H1 (cell line): Measurements from ENCODE around the gene CASS4. TPM values are rescaled to one million over a fixed set of nuclear protein-coding genes. Genes with fewer than 3 reads are reported as not detected.

Experiments
- CTCF ChIA-PET: fragments of 300-600 bp; sonication (Branson Sonifier 250); formaldehyde crosslinking; loops from one replicate; lab custom pipeline; 2021; ENCODE audit not compliant: partially characterized antibody; lab: Charles Lee
- POLR2A ChIA-PET: fragments of 300-600 bp; sonication (Branson Sonifier 250); formaldehyde crosslinking; loops from one replicate; lab custom pipeline; 2021; ENCODE audit warnings: inconsistent platforms; ENCODE audit not compliant: partially characterized antibody; lab: Charles Lee
- DNase-seq, 2 experiments: peaks; one replicate each; pipeline versions ENCODE4 v3.0.0 to v3.0.0-alpha.2; 2010 to 2022; ENCODE audit warnings: low spot score in 2 of 2, low read depth in 1 of 2, mixed read lengths in 1 of 2
- FAIRE-seq: peaks from 2 replicates; lab custom pipeline; 2011; peaks lifted over from hg19 to GRCh38; lab: Jason Lieb, UNC
- H2AFZ ChIP-seq: 2 replicates; pipeline ENCODE4 v1.8.1; 2012; ENCODE audit warnings: low read length, inconsistent platforms
- H2AK5ac ChIP-seq: 2 replicates; pipeline ENCODE4 v1.6.1; 2013; ENCODE audit warnings: low read depth, low read length
- H2BK120ac ChIP-seq: replicated peaks from 2 replicates; pipeline ENCODE3; 2013; ENCODE audit warnings: low read depth, low read length, inconsistent platforms
- H2BK12ac ChIP-seq: 2 replicates; pipeline ENCODE4 v1.6.1; 2013; ENCODE audit warnings: low read depth, low read length
- H2BK15ac ChIP-seq: 2 replicates; pipeline ENCODE4 v1.6.1; 2013; ENCODE audit warnings: low read length
- H2BK20ac ChIP-seq: 2 replicates; pipeline ENCODE4 v1.6.1; 2013; ENCODE audit warnings: low read length
- H2BK5ac ChIP-seq: 2 replicates; pipeline ENCODE4 v1.6.1; 2013; ENCODE audit warnings: low read depth, low read length
- H3K14ac ChIP-seq: 2 replicates; pipeline ENCODE4 v1.6.1; 2013; ENCODE audit warnings: inconsistent platforms; ENCODE audit not compliant: insufficient read length
- H3K18ac ChIP-seq: 2 replicates; pipeline ENCODE4 v1.6.1; 2013; ENCODE audit warnings: low read length; ENCODE audit errors: extremely low read depth
- H3K23ac ChIP-seq: 2 replicates; pipeline ENCODE4 v1.6.1; 2013; ENCODE audit warnings: inconsistent platforms; ENCODE audit not compliant: insufficient read length
- H3K23me2 ChIP-seq: 2 replicates; pipeline ENCODE4 v1.6.1; 2013; ENCODE audit warnings: low read depth, low read length
- H3K27ac ChIP-seq: 2 replicates; pipeline ENCODE4 v1.6.1; 2011; ENCODE audit warnings: low read depth, low read length, inconsistent platforms
- H3K27me3 ChIP-seq, 4 experiments: replicated peaks in 1 of 4; 1 replicate in 1 of 4; 2 replicates in 3 of 4; pipeline versions ENCODE4 v1.6.1 to v1.8.1; 2011 to 2013; ENCODE audit warnings: low read length in 3 of 4, mild to moderate bottlenecking in 3 of 4, inconsistent platforms in 2 of 4, mixed read lengths in 2 of 4, moderate library complexity in 1 of 4; ENCODE audit not compliant: control insufficient read depth in 3 of 4, insufficient read depth in 3 of 4; ENCODE audit errors: extremely low read depth in 1 of 4
- H3K36me3 ChIP-seq, 4 experiments: 2 replicates each; pipeline versions ENCODE4 v1.6.1 to v1.8.1; 2011 to 2013; ENCODE audit warnings: mild to moderate bottlenecking in 4 of 4, low read length in 3 of 4, moderate library complexity in 2 of 4, control low read depth in 1 of 4, inconsistent platforms in 1 of 4; ENCODE audit not compliant: insufficient read depth in 4 of 4, control insufficient read depth in 2 of 4
- H3K4ac ChIP-seq: replicated peaks from 2 replicates; pipeline ENCODE3; 2013; ENCODE audit warnings: low read length, low read depth, mixed read lengths, inconsistent platforms; ENCODE audit not compliant: insufficient read length
- H3K4me1 ChIP-seq, 4 experiments: replicated peaks in 1 of 4; 1 replicate in 1 of 4; 2 replicates in 3 of 4; pipeline versions ENCODE4 v1.6.1 to v1.8.1; 2011 to 2013; ENCODE audit warnings: low read length in 3 of 4, inconsistent platforms in 2 of 4, mixed read lengths in 1 of 4; ENCODE audit not compliant: insufficient read depth in 4 of 4, control insufficient read depth in 3 of 4
- H3K4me2 ChIP-seq, 2 experiments: 2 replicates each; pipeline versions ENCODE4 v1.6.1 to v1.8.1; 2011 to 2013; ENCODE audit warnings: low read depth in 2 of 2, low read length in 2 of 2, control low read depth in 1 of 2, inconsistent platforms in 1 of 2, mild to moderate bottlenecking in 1 of 2; ENCODE audit not compliant: insufficient read depth in 1 of 2
- H3K4me3 ChIP-seq, 4 experiments: fragments of 200-600, 300-600 bp in 1 of 4; sonication (generic), shearing (Covaris generic), sonication (Bioruptor Twin) in 1 of 4; 2 replicates each; pipeline versions ENCODE4 v1.5.1 to v1.8.1; 2011 to 2016; ENCODE audit warnings: low read length in 4 of 4, low read depth in 3 of 4, control low read depth in 2 of 4, inconsistent platforms in 2 of 4, mild to moderate bottlenecking in 2 of 4, mixed read lengths in 1 of 4, moderate library complexity in 1 of 4; ENCODE audit not compliant: insufficient read depth in 2 of 4; ENCODE audit errors: extremely low read depth in 1 of 4
- H3K56ac ChIP-seq: replicated peaks from 2 replicates; pipeline ENCODE3; 2013; ENCODE audit warnings: low read depth, mild to moderate bottlenecking, mixed read lengths, low read length, inconsistent platforms; ENCODE audit not compliant: insufficient read length
- H3K79me1 ChIP-seq: 2 replicates; pipeline ENCODE4 v1.6.1; 2013; ENCODE audit warnings: low read depth, low read length, control low read depth
- H3K79me2 ChIP-seq, 2 experiments: 2 replicates each; pipeline versions ENCODE4 v1.6.1 to v1.8.1; 2012 to 2013; ENCODE audit warnings: low read length in 2 of 2, mild to moderate bottlenecking in 2 of 2, inconsistent platforms in 1 of 2; ENCODE audit not compliant: insufficient read depth in 2 of 2, control insufficient read depth in 1 of 2
- H3K9ac ChIP-seq, 4 experiments: replicated peaks in 1 of 4; 1 replicate in 1 of 4; 2 replicates in 3 of 4; pipeline versions ENCODE4 v1.6.1 to v1.8.1; 2011 to 2013; ENCODE audit warnings: low read depth in 3 of 4, low read length in 3 of 4, control low read depth in 2 of 4, mild to moderate bottlenecking in 2 of 4, moderate library complexity in 2 of 4, inconsistent platforms in 1 of 4; ENCODE audit errors: extremely low read depth in 1 of 4
- H3K9me3 ChIP-seq, 2 experiments: 2 replicates each; pipeline versions ENCODE4 v1.6.1 to v1.8.1; 2012 to 2013; ENCODE audit warnings: mild to moderate bottlenecking in 2 of 2, moderate library complexity in 2 of 2, control low read depth in 1 of 2, inconsistent platforms in 1 of 2, low read depth in 1 of 2, low read length in 1 of 2, mixed read lengths in 1 of 2; ENCODE audit not compliant: insufficient read depth in 2 of 2
- H4K20me1 ChIP-seq, 2 experiments: replicated peaks in 1 of 2; 2 replicates each; pipeline versions ENCODE3 to v1.8.1; 2011 to 2013; ENCODE audit warnings: inconsistent platforms in 2 of 2, low read length in 2 of 2, mild to moderate bottlenecking in 1 of 2; ENCODE audit not compliant: insufficient read depth in 2 of 2, control insufficient read depth in 1 of 2
- H4K5ac ChIP-seq: 2 replicates; pipeline ENCODE4 v1.6.1; 2013; ENCODE audit warnings: low read length, low read depth, mixed read lengths, inconsistent platforms; ENCODE audit not compliant: insufficient read length
- H4K8ac ChIP-seq: 2 replicates; pipeline ENCODE4 v1.8.0; 2013; ENCODE audit warnings: mild to moderate bottlenecking, moderate library complexity, low read length, inconsistent platforms; ENCODE audit not compliant: insufficient read depth; ENCODE audit errors: extremely low read depth
- H4K91ac ChIP-seq: replicated peaks from 2 replicates; pipeline ENCODE3; 2013; ENCODE audit warnings: low read length, mixed read lengths, inconsistent platforms; ENCODE audit not compliant: insufficient read length
- KDM5A ChIP-seq: fragments of 200-600 bp; IDR thresholded peaks from 2 replicates; pipeline ENCODE4 v1.7.1; 2012; ENCODE audit warnings: mild to moderate bottlenecking, low read length, inconsistent platforms, mixed read lengths
- POLR2AphosphoS5 ChIP-seq: IDR thresholded peaks from 2 replicates; pipeline ENCODE4 v1.6.1; 2011; ENCODE audit warnings: low read depth, low read length
- SP1 ChIP-seq: IDR thresholded peaks from 2 replicates; pipeline ENCODE4 v1.6.1; 2011; ENCODE audit warnings: low read depth, low read length
- TAF1 ChIP-seq: IDR thresholded peaks from 2 replicates; pipeline ENCODE4 v1.6.1; 2011; ENCODE audit warnings: mild to moderate bottlenecking, low read depth, low read length
- TCF12 ChIP-seq: IDR thresholded peaks from 2 replicates; pipeline ENCODE4 v1.6.1; 2011; ENCODE audit warnings: low read depth, mild to moderate bottlenecking, low read length
- WGBS, 2 experiments: shearing (Covaris generic) in 1 of 2; methylation state at CpG; one replicate each; pipeline versions ENCODE4 v1.1.6 to v1.1.7; 2013 to 2015; ENCODE audit warnings: low lambda C conversion rate in 2 of 2, mixed read lengths in 2 of 2, inconsistent platforms in 1 of 2, low coverage in 1 of 2, missing lambda C conversion rate in 1 of 2; ENCODE audit not compliant: insufficient replicate concordance in 2 of 2, insufficient coverage in 1 of 2, insufficient read length in 1 of 2; ENCODE audit errors: extremely low coverage in 1 of 2, missing lambda C conversion rate in 1 of 2; 5-methylcytosine and 5-hydroxymethylcytosine counted together
- polyA plus RNA-seq, 7 experiments: library from polyadenylated mRNA; depleted of rRNA in 3 of 7; stranded (reverse) in 5 of 7; unstranded in 2 of 7; fragments of >200 nt in 5 of 7; fragments of 200-250 nt in 2 of 7; gene quantifications; 1 replicate in 5 of 7; 2 replicates in 1 of 7; 4 replicates in 1 of 7; pipeline versions ENCODE4 v1.2.1 to v1.2.3, GENCODE V29; 2011 to 2013; ENCODE audit warnings: missing spikeins in 2 of 7, mixed read lengths in 2 of 7
- total RNA-seq: library from RNA; stranded (reverse); fragmentation: NEBNext Ultra II Directional; extraction: Animal tissue kit (Norgen Biotek cat#: 25700); gene quantifications from 2 replicates; pipeline ENCODE4 v1.2.1, GENCODE V29; 2021

The CASS4 gene
- total and polyA plus RNA-seq, 2 of the 8 experiments (the other 6 are each of a cell fraction or from before 2014, with no cell fraction given), result not detected

DNA sequence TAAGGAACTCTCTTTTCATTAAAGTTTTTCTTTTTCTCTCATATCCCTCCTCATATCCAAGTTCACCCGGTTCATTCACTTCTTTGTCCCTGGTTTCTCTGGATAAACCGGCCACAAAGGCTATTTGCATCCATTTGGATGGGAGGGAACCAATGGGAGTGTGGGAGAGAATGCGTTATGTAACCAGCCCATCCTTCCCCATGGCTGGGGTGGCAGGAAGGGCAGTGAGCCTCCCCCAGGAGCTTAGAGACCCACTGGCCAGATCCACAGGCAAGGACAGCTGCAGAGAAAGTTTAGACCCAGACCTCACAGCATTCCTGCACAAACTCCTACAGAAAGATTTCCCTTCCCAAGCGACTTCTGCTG, 10.7 kb downstream of the CASS4 start:
- H4K91ac ChIP-seq, result no peak overlapping the region
- no peak overlapping the region for H2AK5ac ChIP-seq
- H2BK5ac ChIP-seq, result no peak overlapping the region
- no peaks in the 10 kb centered on the region for H3K79me1 ChIP-seq
- no peak overlapping the region for H3K4me3 ChIP-seq
- H2BK120ac ChIP-seq, result no peak overlapping the region
- TF ChIP-seq TAF1, result no peak
- peak; percentile 88 for TF ChIP-seq POLR2AphosphoS5
- no peak for TF ChIP-seq KDM5A
- TF ChIP-seq TCF12, result peak; percentile 93; the same call in 1 of the 2 replicates
- TF ChIP-seq SP1, result no peak
- TF ChIP-seq, all 59 proteins: peak for 2
- 56% methylated on average over 4 of the region's 4 CpGs; no CpG with 5 or more reads in 1 of the 2 experiments for WGBS, 2 experiments
- Histone ChIP-seq H3K4ac (no peak overlapping the region), H3K14ac (no peak overlapping the region), H3K23me2 (no peaks in the 10 kb centered on the region), H2BK20ac (no peak overlapping the region), H3K36me3 (no peaks in the 10 kb centered on the region; a peak in 1 of 8 replicates), H2BK12ac (no peak overlapping the region), H3K56ac (no peak overlapping the region), H3K9me3 (no peaks in the 10 kb centered on the region), H3K18ac (no peak overlapping the region), H3K27ac (no peak overlapping the region), H3K4me2 (no peak overlapping the region), H3K27me3 (peaks cover 0 to 1% (median 0%) of the 10 kb centered on the region in 4 experiments; a peak in 2 of 7 replicates), H2AFZ (no peak overlapping the region), H3K23ac (no peak overlapping the region), H3K79me2 (no peaks in the 10 kb centered on the region), H2BK15ac (no peak overlapping the region), H3K9ac (no peak overlapping the region), H4K20me1 (no peaks in the 10 kb centered on the region), H4K5ac (no peak overlapping the region), H4K8ac (no peak overlapping the region), H3K4me1 (peaks cover 0 to 4% (median 1%) of the 10 kb centered on the region in 4 experiments; a peak in 4 of 7 replicates)
- ChIA-PET POLR2A (no interaction called here), CTCF (interaction anchor here (0.8 to 1.2 kb wide), 2 partner anchors 11 to 80 kb away, joined by 3 to 4 read pairs; partner anchors contain the start of gene CASS4)
- DNase-seq (no peak), FAIRE-seq (no peak)
